ENCODE data around the gene DENND1A.

DNA sequence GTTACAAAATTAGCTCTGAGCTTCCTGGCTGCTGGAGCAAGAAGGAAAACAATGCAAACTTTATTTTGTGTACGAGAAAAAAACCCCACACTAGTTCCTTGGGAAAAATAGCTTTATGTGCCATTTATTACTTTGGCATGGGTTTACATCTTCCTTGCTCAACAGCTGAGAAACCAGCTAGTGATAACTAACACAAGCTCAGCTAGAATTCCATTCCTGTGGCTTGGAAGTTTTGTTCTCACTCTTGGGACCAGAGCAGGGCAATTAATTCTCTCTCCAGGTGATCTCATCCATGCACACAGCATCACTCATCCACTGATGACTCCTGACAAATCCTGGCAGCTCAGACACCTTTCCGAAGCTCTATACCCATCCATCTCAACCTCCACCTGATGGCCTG, 469.8 kb downstream of the DENND1A start:
- no peak for TF ChIP-seq POLR2A (IDR thresholded peaks at IDR 0.05)
- TF ChIP-seq POLR2AphosphoS5 (IDR thresholded peaks at IDR 0.05) = no peak
- TF ChIP-seq, protein P1, sequence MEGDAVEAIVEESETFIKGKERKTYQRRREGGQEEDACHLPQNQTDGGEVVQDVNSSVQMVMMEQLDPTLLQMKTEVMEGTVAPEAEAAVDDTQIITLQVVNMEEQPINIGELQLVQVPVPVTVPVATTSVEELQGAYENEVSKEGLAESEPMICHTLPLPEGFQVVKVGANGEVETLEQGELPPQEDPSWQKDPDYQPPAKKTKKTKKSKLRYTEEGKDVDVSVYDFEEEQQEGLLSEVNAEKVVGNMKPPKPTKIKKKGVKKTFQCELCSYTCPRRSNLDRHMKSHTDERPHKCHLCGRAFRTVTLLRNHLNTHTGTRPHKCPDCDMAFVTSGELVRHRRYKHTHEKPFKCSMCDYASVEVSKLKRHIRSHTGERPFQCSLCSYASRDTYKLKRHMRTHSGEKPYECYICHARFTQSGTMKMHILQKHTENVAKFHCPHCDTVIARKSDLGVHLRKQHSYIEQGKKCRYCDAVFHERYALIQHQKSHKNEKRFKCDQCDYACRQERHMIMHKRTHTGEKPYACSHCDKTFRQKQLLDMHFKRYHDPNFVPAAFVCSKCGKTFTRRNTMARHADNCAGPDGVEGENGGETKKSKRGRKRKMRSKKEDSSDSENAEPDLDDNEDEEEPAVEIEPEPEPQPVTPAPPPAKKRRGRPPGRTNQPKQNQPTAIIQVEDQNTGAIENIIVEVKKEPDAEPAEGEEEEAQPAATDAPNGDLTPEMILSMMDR (IDR thresholded peaks at IDR 0.05) = no peak
- no peak for TF ChIP-seq EP300 (IDR thresholded peaks at IDR 0.05)
